ENCODE measurements around the gene PRKCD. TPM values are rescaled to one million over a fixed set of nuclear protein-coding genes. Genes with fewer than 3 reads are reported as not detected.

PRKCD gene
- total RNA-seq, 1 donor from 2014 or later, result 15.3 TPM

- intact Hi-C loops (cut with DNase I), result loop anchor here (2.0 to 5.0 kb wide), 2 partner anchors 64 to 82 kb away; partner anchors contain the start of gene RFT1
- DNase-seq, result peak; percentile 44
- no peak for ATAC-seq (ENCODE audit: poor library complexity)
Observed at GRCh38 chr3:53196575-53197407, 35.8 kb downstream of the PRKCD start.

GRCh38 chr3:53198256-53198977, 37.4 kb downstream of the PRKCD start:
- peak; percentile 26 for DNase-seq
- ATAC-seq (ENCODE audit: poor library complexity), result no peak
- intact Hi-C loops (cut with DNase I), result loop anchor here (5.0 kb wide), 1 partner anchor 66 kb away; the partner anchor contains the start of gene RFT1

- peak; percentile 5 for DNase-seq
- no peak for ATAC-seq (ENCODE audit: poor library complexity)
- intact Hi-C loops (cut with DNase I), result loop anchor here (5.0 kb wide), 1 partner anchor 67 kb away; the partner anchor contains the start of gene RFT1
Observed at GRCh38 chr3:53198996-53199395, 38.0 kb downstream of the PRKCD start.

- DNase-seq (peak; percentile 13), ATAC-seq (ENCODE audit: poor library complexity) (no peak)
- intact Hi-C loops (cut with DNase I), result loop anchor here (5.0 kb wide), 1 partner anchor 68 kb away; the partner anchor contains the start of gene RFT1
Observed at GRCh38 chr3:53199834-53200233, 38.8 kb downstream of the PRKCD start.

GRCh38 chr3:53200501-53201498, 39.8 kb downstream of the PRKCD start:
- DNase-seq, result peak; percentile 9
- ATAC-seq (ENCODE audit: poor library complexity), result no peak
- intact Hi-C loops (cut with DNase I), result no loop called here

GRCh38 chr3:53202331-53203015, 41.5 kb downstream of the PRKCD start:
- ATAC-seq (ENCODE audit: poor library complexity) (no peak), DNase-seq (peak; percentile 25)
- intact Hi-C loops (cut with DNase I), result no loop called here

GRCh38 chr3:53211706-53212702, 51.0 kb downstream of the PRKCD start:
- intact Hi-C loops (cut with DNase I), result no loop called here
- ATAC-seq (ENCODE audit: poor library complexity), result no peak
- peak; percentile 17 for DNase-seq

GRCh38 chr3:53213276-53213675, 52.3 kb downstream of the PRKCD start:
- intact Hi-C loops (cut with DNase I), result no loop called here
- DNase-seq, result peak; percentile 4
- ATAC-seq (ENCODE audit: poor library complexity), result no peak

GRCh38 chr3:53215816-53216215, 54.8 kb downstream of the PRKCD start:
- DNase-seq, result no peak
- intact Hi-C loops (cut with DNase I), result no loop called here
- ATAC-seq (ENCODE audit: poor library complexity), result no peak

- DNase-seq (no peak), ATAC-seq (ENCODE audit: poor library complexity) (no peak)
- intact Hi-C loops (cut with DNase I), result no loop called here
Observed at GRCh38 chr3:53216723-53217122, 55.7 kb downstream of the PRKCD start.

- DNase-seq (no peak), ATAC-seq (ENCODE audit: poor library complexity) (no peak)
- intact Hi-C loops (cut with DNase I), result no loop called here
Observed at GRCh38 chr3:53217175-53217574, 56.2 kb downstream of the PRKCD start.

- DNase-seq (peak; percentile 42), ATAC-seq (ENCODE audit: poor library complexity) (peak; percentile 28)
- intact Hi-C loops (cut with DNase I), result no loop called here
Observed at GRCh38 chr3:53218131-53218530, 57.1 kb downstream of the PRKCD start.

GRCh38 chr3:53219895-53220483, 59.0 kb downstream of the PRKCD start:
- ATAC-seq (ENCODE audit: poor library complexity) (peak; percentile 83), DNase-seq (peak; percentile 88)
- intact Hi-C loops (cut with DNase I), result no loop called here

GRCh38 chr3:53221345-53221744, 60.3 kb downstream of the PRKCD start:
- no peak for ATAC-seq (ENCODE audit: poor library complexity)
- intact Hi-C loops (cut with DNase I), result no loop called here
- peak; percentile 3 for DNase-seq

GRCh38 chr3:53221827-53222182, 60.8 kb downstream of the PRKCD start:
- ATAC-seq (ENCODE audit: poor library complexity) (no peak), DNase-seq (no peak)
- intact Hi-C loops (cut with DNase I), result no loop called here

GRCh38 chr3:53222183-53222901, 61.3 kb downstream of the PRKCD start:
- intact Hi-C loops (cut with DNase I), result no loop called here
- ATAC-seq (ENCODE audit: poor library complexity) (no peak), DNase-seq (peak; percentile 18)

Measured in Right ventricle myocardium superior (tissue), 1 donor.